Neural cell (in vitro differentiated cells): ENCODE measurements around the gene IFNL4. TPM values are rescaled to one million over a fixed set of nuclear protein-coding genes. Genes with fewer than 3 reads are reported as not detected.

Source experiments
- H2AFZ ChIP-seq: fragments of 200-600, 300-800 bp; sonication (generic), shearing (Covaris generic); 2 replicates; pipeline ENCODE4 v1.6.0; 2014; ENCODE audit warnings: low read depth, mild to moderate bottlenecking, antibody characterized with exemption, low read length, moderate library complexity
- H3F3A ChIP-seq: fragments of 200-600 bp; shearing (Covaris generic); 2 replicates; pipeline ENCODE4 v1.6.1; 2016; ENCODE audit warnings: mild to moderate bottlenecking, moderate library complexity, mixed read lengths, antibody characterized with exemption, low read length; ENCODE audit not compliant: insufficient read depth, poor library complexity, severe bottlenecking
- H3K27ac ChIP-seq: fragments of 200-600, 300-800 bp; sonication (generic), shearing (Covaris generic); 2 replicates; pipeline ENCODE4 v1.5.1; 2014; ENCODE audit warnings: mild to moderate bottlenecking, low read length, moderate library complexity
- H3K27me3 ChIP-seq: fragments of 300-800, 200-600 bp; sonication (generic), shearing (Covaris generic); 2 replicates; pipeline ENCODE4 v1.6.0; 2014; ENCODE audit warnings: mild to moderate bottlenecking, low read depth, low read length, moderate library complexity; ENCODE audit not compliant: insufficient read depth
- H3K36me3 ChIP-seq: fragments of 300-800, 200-600 bp; sonication (generic), shearing (Covaris generic); 2 replicates; pipeline ENCODE4 v1.5.1; 2014; ENCODE audit warnings: mild to moderate bottlenecking, antibody characterized with exemption, low read length, moderate library complexity; ENCODE audit not compliant: insufficient read depth
- H3K4me2 ChIP-seq: fragments of 300-800, 200-600 bp; sonication (generic), shearing (Covaris generic); 2 replicates; pipeline ENCODE4 v1.6.0; 2014; ENCODE audit warnings: mild to moderate bottlenecking, low read length
- H3K4me3 ChIP-seq: fragments of 300-800, 200-600 bp; sonication (generic), shearing (Covaris generic); 2 replicates; pipeline ENCODE4 v1.5.1; 2014; ENCODE audit warnings: mild to moderate bottlenecking, low read length, moderate library complexity
- H3K79me2 ChIP-seq: fragments of 200-600 bp; shearing (Covaris generic); replicated peaks from 2 replicates; pipeline ENCODE4 v1.6.0; 2014; ENCODE audit warnings: mild to moderate bottlenecking, low read length, moderate library complexity; ENCODE audit not compliant: insufficient read depth
- H3K9ac ChIP-seq: fragments of 300-800, 200-600 bp; sonication (generic), shearing (Covaris generic); 2 replicates; pipeline ENCODE4 v1.6.1; 2016; ENCODE audit warnings: mild to moderate bottlenecking, low read length, mixed read lengths
- H3K9me2 ChIP-seq: fragments of 200-600 bp; shearing (Covaris generic); 2 replicates; pipeline ENCODE4 v1.6.1; 2016; ENCODE audit warnings: mild to moderate bottlenecking, low read length, mixed read lengths; ENCODE audit not compliant: insufficient read depth
- H3K9me3 ChIP-seq: fragments of 200-600, 300-800 bp; sonication (generic), shearing (Covaris generic); 2 replicates; pipeline ENCODE4 v1.6.1; 2016; ENCODE audit warnings: mild to moderate bottlenecking, mixed run types, low read length, moderate library complexity, mixed read lengths
- H4K20me1 ChIP-seq: fragments of 200-600 bp; shearing (Covaris generic); 2 replicates; pipeline ENCODE4 v1.6.1; 2016; ENCODE audit warnings: mild to moderate bottlenecking, mixed run types; ENCODE audit not compliant: insufficient read depth
- EP300 ChIP-seq: fragments of 450-650 bp; conservative IDR thresholded peaks from 2 replicates; pipeline ENCODE4 v1.6.1; 2014; ENCODE audit warnings: antibody characterized with exemption, mild to moderate bottlenecking, moderate library complexity; ENCODE audit not compliant: poor library complexity, severe bottlenecking
- EZH2 ChIP-seq: fragments of 200-600, 300-800 bp; shearing (Covaris generic), sonication (generic); IDR thresholded peaks from 2 replicates; pipeline ENCODE4 v1.6.1; 2014; ENCODE audit warnings: antibody characterized with exemption, low read length, borderline replicate concordance, mild to moderate bottlenecking; ENCODE audit not compliant: insufficient read depth, poor library complexity, severe bottlenecking
- MXI1 ChIP-seq: fragments of 450-650 bp; conservative IDR thresholded peaks from 2 replicates; pipeline ENCODE4 v1.6.1; 2014; ENCODE audit warnings: antibody characterized with exemption, mild to moderate bottlenecking; ENCODE audit not compliant: poor library complexity, severe bottlenecking
- POLR2AphosphoS5 ChIP-seq: IDR thresholded peaks from 2 replicates; pipeline ENCODE4 v1.6.1; 2012
- RAD21 ChIP-seq: fragments of 450-650 bp; conservative IDR thresholded peaks from 2 replicates; pipeline ENCODE4 v1.6.1; 2014; ENCODE audit warnings: antibody characterized with exemption, mild to moderate bottlenecking, moderate library complexity
- SMC3 ChIP-seq: fragments of 450-650 bp; conservative IDR thresholded peaks from 2 replicates; pipeline ENCODE4 v1.6.1; 2014; ENCODE audit warnings: antibody characterized with exemption, mild to moderate bottlenecking, moderate library complexity; ENCODE audit not compliant: poor library complexity
- TAF1 ChIP-seq: IDR thresholded peaks from 2 replicates; pipeline ENCODE4 v1.6.1; 2012; ENCODE audit warnings: low read depth
- polyA plus RNA-seq: library from polyadenylated mRNA; depleted of rRNA; stranded (reverse); fragments of >200 nt; gene quantifications from 2 replicates; pipeline ENCODE4 v1.2.3, GENCODE V29; 2014
- TF ChIP-seq, protein P1 (sequence below): IDR thresholded peaks from 2 replicates; pipeline ENCODE4 v1.6.1; 2012; ENCODE audit warnings: borderline replicate concordance
- TF ChIP-seq, protein P2 (sequence below): fragments of 450-650 bp; IDR thresholded peaks from 2 replicates; pipeline ENCODE4 v1.5.1; 2014; ENCODE audit warnings: antibody characterized with exemption, mild to moderate bottlenecking, moderate library complexity; ENCODE audit not compliant: poor library complexity, severe bottlenecking

The IFNL4 gene
- polyA plus RNA-seq, 1 donor from 2014 or later: not detected

DNA sequence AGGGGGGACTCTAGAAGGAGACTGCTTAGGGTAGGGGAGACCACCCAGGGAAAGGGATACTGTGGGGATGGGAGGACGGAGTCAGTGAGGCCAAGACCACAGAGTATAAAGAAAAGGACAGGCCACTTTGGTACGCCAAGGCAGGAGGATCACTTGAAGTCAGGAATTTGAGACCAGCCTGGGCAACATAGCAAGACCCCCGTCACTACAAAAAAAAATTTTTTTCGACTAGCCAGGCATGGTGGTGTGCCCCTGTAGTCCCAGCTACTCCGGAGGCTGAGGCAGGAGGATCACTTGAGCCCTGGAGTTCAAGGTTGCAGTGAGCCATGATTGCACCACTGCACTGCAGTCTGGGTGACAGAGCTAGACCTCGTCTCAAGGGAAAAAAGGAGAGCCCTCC, 10.4 kb downstream of the IFNL4 start:
- Histone ChIP-seq H2AFZ (no peak overlapping the region), H3K27ac (no peak overlapping the region), H3K4me2 (no peak overlapping the region), H3K9ac (no peak overlapping the region), H3K36me3 (no peaks in the 10 kb centered on the region), H3F3A (no peaks in the 10 kb centered on the region), H3K9me3 (no peaks in the 10 kb centered on the region), H4K20me1 (no peaks in the 10 kb centered on the region), H3K79me2 (no peaks in the 10 kb centered on the region), H3K4me3 (no peak overlapping the region), H3K27me3 (no peaks in the 10 kb centered on the region), H3K9me2 (no peaks in the 10 kb centered on the region)
- no peak for TF ChIP-seq EP300
- TF ChIP-seq EZH2: no peak
- TF ChIP-seq POLR2AphosphoS5: no peak
- no peak for TF ChIP-seq TAF1
- TF ChIP-seq, protein P1, sequence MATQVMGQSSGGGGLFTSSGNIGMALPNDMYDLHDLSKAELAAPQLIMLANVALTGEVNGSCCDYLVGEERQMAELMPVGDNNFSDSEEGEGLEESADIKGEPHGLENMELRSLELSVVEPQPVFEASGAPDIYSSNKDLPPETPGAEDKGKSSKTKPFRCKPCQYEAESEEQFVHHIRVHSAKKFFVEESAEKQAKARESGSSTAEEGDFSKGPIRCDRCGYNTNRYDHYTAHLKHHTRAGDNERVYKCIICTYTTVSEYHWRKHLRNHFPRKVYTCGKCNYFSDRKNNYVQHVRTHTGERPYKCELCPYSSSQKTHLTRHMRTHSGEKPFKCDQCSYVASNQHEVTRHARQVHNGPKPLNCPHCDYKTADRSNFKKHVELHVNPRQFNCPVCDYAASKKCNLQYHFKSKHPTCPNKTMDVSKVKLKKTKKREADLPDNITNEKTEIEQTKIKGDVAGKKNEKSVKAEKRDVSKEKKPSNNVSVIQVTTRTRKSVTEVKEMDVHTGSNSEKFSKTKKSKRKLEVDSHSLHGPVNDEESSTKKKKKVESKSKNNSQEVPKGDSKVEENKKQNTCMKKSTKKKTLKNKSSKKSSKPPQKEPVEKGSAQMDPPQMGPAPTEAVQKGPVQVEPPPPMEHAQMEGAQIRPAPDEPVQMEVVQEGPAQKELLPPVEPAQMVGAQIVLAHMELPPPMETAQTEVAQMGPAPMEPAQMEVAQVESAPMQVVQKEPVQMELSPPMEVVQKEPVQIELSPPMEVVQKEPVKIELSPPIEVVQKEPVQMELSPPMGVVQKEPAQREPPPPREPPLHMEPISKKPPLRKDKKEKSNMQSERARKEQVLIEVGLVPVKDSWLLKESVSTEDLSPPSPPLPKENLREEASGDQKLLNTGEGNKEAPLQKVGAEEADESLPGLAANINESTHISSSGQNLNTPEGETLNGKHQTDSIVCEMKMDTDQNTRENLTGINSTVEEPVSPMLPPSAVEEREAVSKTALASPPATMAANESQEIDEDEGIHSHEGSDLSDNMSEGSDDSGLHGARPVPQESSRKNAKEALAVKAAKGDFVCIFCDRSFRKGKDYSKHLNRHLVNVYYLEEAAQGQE: no peak
- no peak for TF ChIP-seq MXI1
- TF ChIP-seq, protein P2, sequence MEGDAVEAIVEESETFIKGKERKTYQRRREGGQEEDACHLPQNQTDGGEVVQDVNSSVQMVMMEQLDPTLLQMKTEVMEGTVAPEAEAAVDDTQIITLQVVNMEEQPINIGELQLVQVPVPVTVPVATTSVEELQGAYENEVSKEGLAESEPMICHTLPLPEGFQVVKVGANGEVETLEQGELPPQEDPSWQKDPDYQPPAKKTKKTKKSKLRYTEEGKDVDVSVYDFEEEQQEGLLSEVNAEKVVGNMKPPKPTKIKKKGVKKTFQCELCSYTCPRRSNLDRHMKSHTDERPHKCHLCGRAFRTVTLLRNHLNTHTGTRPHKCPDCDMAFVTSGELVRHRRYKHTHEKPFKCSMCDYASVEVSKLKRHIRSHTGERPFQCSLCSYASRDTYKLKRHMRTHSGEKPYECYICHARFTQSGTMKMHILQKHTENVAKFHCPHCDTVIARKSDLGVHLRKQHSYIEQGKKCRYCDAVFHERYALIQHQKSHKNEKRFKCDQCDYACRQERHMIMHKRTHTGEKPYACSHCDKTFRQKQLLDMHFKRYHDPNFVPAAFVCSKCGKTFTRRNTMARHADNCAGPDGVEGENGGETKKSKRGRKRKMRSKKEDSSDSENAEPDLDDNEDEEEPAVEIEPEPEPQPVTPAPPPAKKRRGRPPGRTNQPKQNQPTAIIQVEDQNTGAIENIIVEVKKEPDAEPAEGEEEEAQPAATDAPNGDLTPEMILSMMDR: no peak
- TF ChIP-seq RAD21: no peak
- no peak for TF ChIP-seq SMC3

DNA sequence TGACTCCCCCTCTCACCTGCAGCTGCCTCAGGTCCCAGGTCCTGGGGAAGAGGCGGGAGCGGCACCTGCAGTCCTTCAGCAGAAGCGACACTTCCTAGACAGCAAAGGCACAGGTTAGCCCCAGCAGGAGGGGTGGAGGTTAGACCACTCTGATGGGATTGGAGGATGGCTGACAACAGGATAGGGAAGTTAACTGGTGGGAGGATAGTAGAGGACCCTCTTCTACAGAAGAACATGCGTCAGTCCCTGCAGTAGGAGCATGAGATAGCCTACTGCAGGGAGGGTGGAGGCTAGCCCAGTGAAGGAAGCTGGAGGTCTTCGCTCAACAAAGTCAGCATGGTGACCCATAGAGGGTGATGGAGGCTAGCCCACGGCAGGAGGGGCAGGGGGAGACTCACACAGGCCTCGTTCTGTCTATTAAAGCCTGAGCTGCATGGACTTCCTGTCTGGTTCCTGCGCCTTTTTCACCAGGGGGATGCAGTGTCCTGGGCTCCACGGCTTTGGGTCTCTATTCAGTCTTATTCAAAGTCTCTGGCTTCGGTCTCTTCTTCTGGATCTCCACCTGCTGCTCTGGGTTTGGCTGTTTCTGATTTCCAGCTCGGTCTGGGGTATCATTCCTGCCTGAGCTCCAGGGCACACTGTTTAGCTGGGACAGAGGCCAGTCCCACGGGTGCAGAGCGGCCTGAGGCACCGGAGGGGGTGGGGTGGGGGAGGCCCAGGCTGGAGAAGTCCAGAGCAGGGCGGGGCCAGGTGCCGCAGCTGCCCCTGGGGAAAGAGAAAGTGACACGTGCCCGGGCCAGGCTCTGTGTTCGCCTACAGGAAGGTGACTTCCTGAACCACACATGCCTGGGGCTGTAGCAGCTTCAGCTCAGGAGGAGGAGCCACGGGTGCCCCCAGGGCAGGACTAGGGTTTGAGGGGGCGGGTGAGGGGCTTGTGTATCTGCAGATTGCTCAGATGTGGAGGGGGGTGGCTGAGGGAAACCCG, 11.2 kb downstream of the IFNL4 start:
- H3K9me2 ChIP-seq: no peaks in the 10 kb centered on the region
- no peak overlapping the region for H2AFZ ChIP-seq
- no peaks in the 10 kb centered on the region for H3K36me3 ChIP-seq
- no peaks in the 10 kb centered on the region for H3K9me3 ChIP-seq
- H3K4me2 ChIP-seq: no peak overlapping the region
- no peak overlapping the region for H3K9ac ChIP-seq
- no peak overlapping the region for H3K27ac ChIP-seq
- H3F3A ChIP-seq: no peaks in the 10 kb centered on the region
- H3K4me3 ChIP-seq: no peak overlapping the region
- H3K79me2 ChIP-seq: no peaks in the 10 kb centered on the region
- no peaks in the 10 kb centered on the region for H3K27me3 ChIP-seq
- H4K20me1 ChIP-seq: no peaks in the 10 kb centered on the region
- TF ChIP-seq SMC3 (no peak), EP300 (no peak), EZH2 (no peak), POLR2AphosphoS5 (no peak)
- TF ChIP-seq, protein P2: no peak
